Measurements from ENCODE around the gene CENPT. TPM values are rescaled to one million over a fixed set of nuclear protein-coding genes. Genes with fewer than 3 reads are reported as not detected.

CENPT gene
- total and polyA plus RNA-seq, 2 of the 13 experiments (the other 11 are each of a cell fraction or from before 2014, with no cell fraction given) = 40.9 to 43.3 TPM

DNA sequence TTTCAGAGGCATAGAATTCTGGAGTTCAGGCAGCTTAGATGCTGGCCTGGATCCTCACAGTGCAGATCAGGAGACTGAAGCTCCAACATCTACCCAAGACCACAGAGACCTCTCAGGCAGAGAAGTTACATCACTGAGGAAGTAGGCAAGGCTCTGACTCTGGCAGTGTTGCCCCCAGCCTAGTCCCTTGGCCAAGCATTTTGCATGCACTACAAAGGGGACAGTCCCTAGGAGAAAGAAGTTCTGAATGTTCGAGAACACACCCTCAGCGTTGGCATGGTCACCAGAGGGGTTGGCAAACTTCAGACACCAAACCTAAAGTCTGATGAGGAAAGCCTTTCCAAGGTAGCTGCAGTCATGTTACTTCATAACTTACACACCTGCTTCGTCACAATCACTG, 43.6 kb downstream of the CENPT start:
- FAIRE-seq = no peak
- no peak for ATAC-seq
- no peak overlapping the region for H3K9ac ChIP-seq (ENCODE audit: insufficient read depth, low read depth, low read length)
- peaks cover 9 to 32% of the 10 kb centered on the region in 2 experiments for H3K36me3 ChIP-seq (replicated peaks in 1 of 2; ENCODE audit: control insufficient read depth in 1 of 2, insufficient read depth in 2 of 2, low read length in 2 of 2)
- no peak for DNase-seq (ENCODE audit: low spot score)
- WGBS (ENCODE audit: low lambda C conversion rate) = 100% methylated on average over 3 of the region's 3 CpGs
- no peaks in the 10 kb centered on the region; a peak in 1 of 5 replicates for H3K27me3 ChIP-seq (ENCODE audit: control insufficient read depth in 1 of 2, insufficient read depth in 2 of 2, low read length in 2 of 2)
- no peak overlapping the region for H3K4me3 ChIP-seq (replicated peaks in 1 of 3; ENCODE audit: insufficient read depth in 1 of 3, low read depth in 2 of 3, low read length in 3 of 3)
- peaks cover 42% of the 10 kb centered on the region for H3K4me1 ChIP-seq (ENCODE audit: insufficient read depth, low read length)
- peaks cover 56% of the 10 kb centered on the region for H3K79me2 ChIP-seq (ENCODE audit: insufficient read depth, low read length)
- ChIA-PET CTCF (ENCODE audit: low intra/inter-chr PET ratio, low total read pairs) (no interaction called here), POLR2A (interaction anchor here (1.5 kb wide), 1 partner anchor 42 kb away, joined by 4 read pairs; the partner anchor contains the start of gene NUTF2)
- TF ChIP-seq TBX3 (IDR thresholded peaks at IDR 0.05; ENCODE audit: borderline replicate concordance) = no peak
- intact Hi-C loops (cut with micrococcal nuclease; ENCODE audit: unreplicated experiment) = no loop called here
- no peaks in the 10 kb centered on the region for H3K9me3 ChIP-seq (ENCODE audit: low read length)
- no peak overlapping the region for H3K4me2 ChIP-seq (ENCODE audit: low read depth, low read length)
- no peak overlapping the region for H2AFZ ChIP-seq (ENCODE audit: low read length)
- in situ Hi-C loops (cut with HindIII; ENCODE audit: extremely low pct_ligation_motif_present, low pct_unique_long_range_greater_than_20kb) = no loop called here
- no TSS peak for BruUV-seq (replicated peaks)
- H3K27ac ChIP-seq (ENCODE audit: extremely low read length, insufficient read depth, low read length) = no peak overlapping the region
- peaks cover 12% of the 10 kb centered on the region for H4K20me1 ChIP-seq (ENCODE audit: insufficient read depth, low read length)

DNA sequence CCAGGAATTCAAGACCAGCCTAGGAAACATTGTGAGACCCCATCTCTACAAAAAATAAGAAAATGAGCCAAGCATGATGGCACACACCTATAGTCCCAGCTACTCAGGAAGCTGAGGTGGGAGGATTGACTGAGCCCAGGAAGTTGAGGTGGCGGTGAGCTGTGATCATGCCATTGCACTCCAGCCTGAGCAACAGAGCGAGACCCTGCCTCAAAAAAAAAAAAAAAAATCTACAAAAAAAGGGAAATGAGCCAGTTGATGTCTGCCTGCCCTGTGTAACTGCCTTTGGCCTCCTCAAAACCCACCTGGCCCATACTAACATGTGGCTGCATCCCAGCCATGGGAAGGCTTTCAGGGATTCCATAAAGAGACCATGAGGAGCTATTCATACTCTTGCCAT, 45.6 kb downstream of the CENPT start:
- H3K9ac ChIP-seq (ENCODE audit: insufficient read depth, low read depth, low read length) = no peak overlapping the region
- H4K20me1 ChIP-seq (ENCODE audit: insufficient read depth, low read length) = peaks cover 21% of the 10 kb centered on the region
- DNase-seq (ENCODE audit: low spot score) (no peak), FAIRE-seq (no peak), ATAC-seq (no peak)
- ChIA-PET POLR2A (interaction anchor here (1.4 to 1.5 kb wide), 2 partner anchors 32 to 83 kb away, joined by 3 to 4 read pairs; partner anchors contain the start of gene GFOD2), CTCF (ENCODE audit: low intra/inter-chr PET ratio, low total read pairs) (interaction anchor here (1.0 kb wide), 1 partner anchor 15 kb away, joined by 3 read pairs; no protein-coding TSS in a partner anchor)
- H3K4me1 ChIP-seq (ENCODE audit: insufficient read depth, low read length) = peaks cover 34% of the 10 kb centered on the region
- H3K4me2 ChIP-seq (ENCODE audit: low read depth, low read length) = no peak overlapping the region
- H3K4me3 ChIP-seq (replicated peaks in 1 of 3; ENCODE audit: insufficient read depth in 1 of 3, low read depth in 2 of 3, low read length in 3 of 3) = no peak overlapping the region
- intact Hi-C loops (cut with micrococcal nuclease; ENCODE audit: unreplicated experiment) (no loop called here), in situ Hi-C loops (cut with HindIII; ENCODE audit: extremely low pct_ligation_motif_present, low pct_unique_long_range_greater_than_20kb) (no loop called here)
- no peaks in the 10 kb centered on the region; a peak in 1 of 5 replicates for H3K27me3 ChIP-seq (ENCODE audit: control insufficient read depth in 1 of 2, insufficient read depth in 2 of 2, low read length in 2 of 2)
- BruUV-seq (replicated peaks) = no TSS peak
- 100% methylated on average over 2 of the region's 2 CpGs for WGBS (ENCODE audit: low lambda C conversion rate)
- peaks cover 63% of the 10 kb centered on the region for H3K79me2 ChIP-seq (ENCODE audit: insufficient read depth, low read length)
- peaks cover 12 to 40% of the 10 kb centered on the region in 2 experiments for H3K36me3 ChIP-seq (replicated peaks in 1 of 2; ENCODE audit: control insufficient read depth in 1 of 2, insufficient read depth in 2 of 2, low read length in 2 of 2)
- no peaks in the 10 kb centered on the region for H3K9me3 ChIP-seq (ENCODE audit: low read length)
- H2AFZ ChIP-seq (ENCODE audit: low read length) = no peak overlapping the region
- no peak overlapping the region for H3K27ac ChIP-seq (ENCODE audit: extremely low read length, insufficient read depth, low read length)
- TF ChIP-seq ZEB1 (IDR thresholded peaks at IDR 0.05; ENCODE audit: insufficient replicate concordance, low read depth) = no peak
- TF ChIP-seq HIVEP1 (CRISPR knock-in tag; IDR thresholded peaks at IDR 0.05) = no peak
- TF ChIP-seq KLF12 (CRISPR knock-in tag; IDR thresholded peaks at IDR 0.05; ENCODE audit: borderline replicate concordance) = no peak
- no peak for TF ChIP-seq RNF219 (CRISPR knock-in tag; IDR thresholded peaks at IDR 0.05)
- no peak for TF ChIP-seq ZNF770 (CRISPR knock-in tag; IDR thresholded peaks at IDR 0.05)
- TF ChIP-seq CCAR2 (optimal IDR thresholded peaks at IDR 0.05; ENCODE audit: low read depth, low read length) = no peak
- no peak for TF ChIP-seq FIP1L1 (IDR thresholded peaks at IDR 0.05; ENCODE audit: borderline replicate concordance, insufficient read depth, low read depth, low read length)
- TF ChIP-seq ZNF329 (CRISPR knock-in tag; IDR thresholded peaks at IDR 0.05; ENCODE audit: low read depth) = no peak
- TF ChIP-seq LCORL (IDR thresholded peaks at IDR 0.05) = no peak
- no peak for TF ChIP-seq LCORL (CRISPR knock-in tag; IDR thresholded peaks at IDR 0.05)
- TF ChIP-seq HNRNPH1 (optimal IDR thresholded peaks at IDR 0.05; ENCODE audit: low read depth, low read length) = no peak
